ENCODE results near the gene SLC24A3. TPM values are rescaled to one million over a fixed set of nuclear protein-coding genes. Genes with fewer than 3 reads are reported as not detected.

The SLC24A3 gene
- total and polyA plus RNA-seq, 2 experiments from 2014 or later: 0.81 to 2.5 TPM

DNA sequence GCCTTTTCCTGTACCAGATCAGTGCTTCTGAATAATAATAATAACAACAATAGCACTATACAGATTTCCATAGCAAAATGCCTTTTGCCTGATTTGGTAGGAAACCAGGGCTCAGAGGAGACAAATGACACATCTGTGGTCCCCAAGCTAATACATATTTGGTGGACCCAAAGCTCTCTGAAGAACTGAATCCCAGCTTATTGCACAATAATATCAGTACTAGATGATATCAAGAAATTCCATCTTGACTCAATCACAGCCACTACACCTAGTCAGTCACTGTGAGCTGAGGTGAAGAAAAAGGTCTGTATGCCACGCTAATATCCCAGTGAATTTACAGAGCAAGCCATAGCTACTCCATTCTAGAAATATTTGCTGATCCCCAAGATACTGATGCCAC is 275.0 kb downstream of the SLC24A3 start:
- H3K36me3 Mint-ChIP-seq (ENCODE audit: low read depth): no peaks in the 10 kb centered on the region

More for the DNA sequence above, 275.0 kb downstream of the SLC24A3 start:
- Histone ChIP-seq H4K20me1 (replicated peaks; ENCODE audit: insufficient read depth) (no peaks in the 10 kb centered on the region), H3K4me1 (ENCODE audit: insufficient read depth) (no peaks in the 10 kb centered on the region), H3K9me2 (ENCODE audit: insufficient read depth) (peaks cover 7% of the 10 kb centered on the region), H3K4me2 (no peak overlapping the region), H3K27me3 (ENCODE audit: insufficient read depth) (no peaks in the 10 kb centered on the region), H3K79me2 (replicated peaks; ENCODE audit: insufficient read depth) (no peaks in the 10 kb centered on the region), H3K27ac (ENCODE audit: low read depth) (no peak overlapping the region), H3K36me3 (ENCODE audit: insufficient read depth) (no peaks in the 10 kb centered on the region), H2AFZ (no peak overlapping the region), H3K4me3 (no peak overlapping the region), H3F3A (replicated peaks; ENCODE audit: low read depth) (no peaks in the 10 kb centered on the region)
- no peaks in the 10 kb centered on the region; the same call in 2 of the 3 replicates for H3K9me3 Mint-ChIP-seq
- no peak overlapping the region for H3K4me3 Mint-ChIP-seq
- DNase-seq (ENCODE audit: low spot score) (no peak), ATAC-seq (no peak)
- no peak overlapping the region for H3K27ac Mint-ChIP-seq
- H3K27me3 Mint-ChIP-seq (ENCODE audit: insufficient read depth, low read depth, poor library complexity): no peaks in the 10 kb centered on the region
- TF ChIP-seq NANOG (IDR thresholded peaks at IDR 0.05; ENCODE audit: borderline replicate concordance): no peak
- TF ChIP-seq, protein P1, sequence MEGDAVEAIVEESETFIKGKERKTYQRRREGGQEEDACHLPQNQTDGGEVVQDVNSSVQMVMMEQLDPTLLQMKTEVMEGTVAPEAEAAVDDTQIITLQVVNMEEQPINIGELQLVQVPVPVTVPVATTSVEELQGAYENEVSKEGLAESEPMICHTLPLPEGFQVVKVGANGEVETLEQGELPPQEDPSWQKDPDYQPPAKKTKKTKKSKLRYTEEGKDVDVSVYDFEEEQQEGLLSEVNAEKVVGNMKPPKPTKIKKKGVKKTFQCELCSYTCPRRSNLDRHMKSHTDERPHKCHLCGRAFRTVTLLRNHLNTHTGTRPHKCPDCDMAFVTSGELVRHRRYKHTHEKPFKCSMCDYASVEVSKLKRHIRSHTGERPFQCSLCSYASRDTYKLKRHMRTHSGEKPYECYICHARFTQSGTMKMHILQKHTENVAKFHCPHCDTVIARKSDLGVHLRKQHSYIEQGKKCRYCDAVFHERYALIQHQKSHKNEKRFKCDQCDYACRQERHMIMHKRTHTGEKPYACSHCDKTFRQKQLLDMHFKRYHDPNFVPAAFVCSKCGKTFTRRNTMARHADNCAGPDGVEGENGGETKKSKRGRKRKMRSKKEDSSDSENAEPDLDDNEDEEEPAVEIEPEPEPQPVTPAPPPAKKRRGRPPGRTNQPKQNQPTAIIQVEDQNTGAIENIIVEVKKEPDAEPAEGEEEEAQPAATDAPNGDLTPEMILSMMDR (conservative IDR thresholded peaks at IDR 0.05; ENCODE audit: low read depth in 2 of 2): no peak
- no peak for TF ChIP-seq EZH2 (IDR thresholded peaks at IDR 0.05; ENCODE audit: low read depth, unreplicated experiment)
- TF ChIP-seq POLR2AphosphoS5 (IDR thresholded peaks at IDR 0.05; ENCODE audit: low read depth): no peak
- TF ChIP-seq CREB1 (CRISPR knock-in tag; IDR thresholded peaks at IDR 0.05; ENCODE audit: low read depth): no peak
- TF ChIP-seq, protein P2, sequence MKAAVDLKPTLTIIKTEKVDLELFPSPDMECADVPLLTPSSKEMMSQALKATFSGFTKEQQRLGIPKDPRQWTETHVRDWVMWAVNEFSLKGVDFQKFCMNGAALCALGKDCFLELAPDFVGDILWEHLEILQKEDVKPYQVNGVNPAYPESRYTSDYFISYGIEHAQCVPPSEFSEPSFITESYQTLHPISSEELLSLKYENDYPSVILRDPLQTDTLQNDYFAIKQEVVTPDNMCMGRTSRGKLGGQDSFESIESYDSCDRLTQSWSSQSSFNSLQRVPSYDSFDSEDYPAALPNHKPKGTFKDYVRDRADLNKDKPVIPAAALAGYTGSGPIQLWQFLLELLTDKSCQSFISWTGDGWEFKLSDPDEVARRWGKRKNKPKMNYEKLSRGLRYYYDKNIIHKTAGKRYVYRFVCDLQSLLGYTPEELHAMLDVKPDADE (IDR thresholded peaks at IDR 0.05): no peak
- no peak for TF ChIP-seq STAT1 (IDR thresholded peaks at IDR 0.05; ENCODE audit: unreplicated experiment)
- TF ChIP-seq JUNB (IDR thresholded peaks at IDR 0.05; ENCODE audit: unreplicated experiment): no peak
- TF ChIP-seq, protein P3, sequence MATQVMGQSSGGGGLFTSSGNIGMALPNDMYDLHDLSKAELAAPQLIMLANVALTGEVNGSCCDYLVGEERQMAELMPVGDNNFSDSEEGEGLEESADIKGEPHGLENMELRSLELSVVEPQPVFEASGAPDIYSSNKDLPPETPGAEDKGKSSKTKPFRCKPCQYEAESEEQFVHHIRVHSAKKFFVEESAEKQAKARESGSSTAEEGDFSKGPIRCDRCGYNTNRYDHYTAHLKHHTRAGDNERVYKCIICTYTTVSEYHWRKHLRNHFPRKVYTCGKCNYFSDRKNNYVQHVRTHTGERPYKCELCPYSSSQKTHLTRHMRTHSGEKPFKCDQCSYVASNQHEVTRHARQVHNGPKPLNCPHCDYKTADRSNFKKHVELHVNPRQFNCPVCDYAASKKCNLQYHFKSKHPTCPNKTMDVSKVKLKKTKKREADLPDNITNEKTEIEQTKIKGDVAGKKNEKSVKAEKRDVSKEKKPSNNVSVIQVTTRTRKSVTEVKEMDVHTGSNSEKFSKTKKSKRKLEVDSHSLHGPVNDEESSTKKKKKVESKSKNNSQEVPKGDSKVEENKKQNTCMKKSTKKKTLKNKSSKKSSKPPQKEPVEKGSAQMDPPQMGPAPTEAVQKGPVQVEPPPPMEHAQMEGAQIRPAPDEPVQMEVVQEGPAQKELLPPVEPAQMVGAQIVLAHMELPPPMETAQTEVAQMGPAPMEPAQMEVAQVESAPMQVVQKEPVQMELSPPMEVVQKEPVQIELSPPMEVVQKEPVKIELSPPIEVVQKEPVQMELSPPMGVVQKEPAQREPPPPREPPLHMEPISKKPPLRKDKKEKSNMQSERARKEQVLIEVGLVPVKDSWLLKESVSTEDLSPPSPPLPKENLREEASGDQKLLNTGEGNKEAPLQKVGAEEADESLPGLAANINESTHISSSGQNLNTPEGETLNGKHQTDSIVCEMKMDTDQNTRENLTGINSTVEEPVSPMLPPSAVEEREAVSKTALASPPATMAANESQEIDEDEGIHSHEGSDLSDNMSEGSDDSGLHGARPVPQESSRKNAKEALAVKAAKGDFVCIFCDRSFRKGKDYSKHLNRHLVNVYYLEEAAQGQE (IDR thresholded peaks at IDR 0.05; ENCODE audit: unreplicated experiment): no peak
- TF ChIP-seq, protein P4, sequence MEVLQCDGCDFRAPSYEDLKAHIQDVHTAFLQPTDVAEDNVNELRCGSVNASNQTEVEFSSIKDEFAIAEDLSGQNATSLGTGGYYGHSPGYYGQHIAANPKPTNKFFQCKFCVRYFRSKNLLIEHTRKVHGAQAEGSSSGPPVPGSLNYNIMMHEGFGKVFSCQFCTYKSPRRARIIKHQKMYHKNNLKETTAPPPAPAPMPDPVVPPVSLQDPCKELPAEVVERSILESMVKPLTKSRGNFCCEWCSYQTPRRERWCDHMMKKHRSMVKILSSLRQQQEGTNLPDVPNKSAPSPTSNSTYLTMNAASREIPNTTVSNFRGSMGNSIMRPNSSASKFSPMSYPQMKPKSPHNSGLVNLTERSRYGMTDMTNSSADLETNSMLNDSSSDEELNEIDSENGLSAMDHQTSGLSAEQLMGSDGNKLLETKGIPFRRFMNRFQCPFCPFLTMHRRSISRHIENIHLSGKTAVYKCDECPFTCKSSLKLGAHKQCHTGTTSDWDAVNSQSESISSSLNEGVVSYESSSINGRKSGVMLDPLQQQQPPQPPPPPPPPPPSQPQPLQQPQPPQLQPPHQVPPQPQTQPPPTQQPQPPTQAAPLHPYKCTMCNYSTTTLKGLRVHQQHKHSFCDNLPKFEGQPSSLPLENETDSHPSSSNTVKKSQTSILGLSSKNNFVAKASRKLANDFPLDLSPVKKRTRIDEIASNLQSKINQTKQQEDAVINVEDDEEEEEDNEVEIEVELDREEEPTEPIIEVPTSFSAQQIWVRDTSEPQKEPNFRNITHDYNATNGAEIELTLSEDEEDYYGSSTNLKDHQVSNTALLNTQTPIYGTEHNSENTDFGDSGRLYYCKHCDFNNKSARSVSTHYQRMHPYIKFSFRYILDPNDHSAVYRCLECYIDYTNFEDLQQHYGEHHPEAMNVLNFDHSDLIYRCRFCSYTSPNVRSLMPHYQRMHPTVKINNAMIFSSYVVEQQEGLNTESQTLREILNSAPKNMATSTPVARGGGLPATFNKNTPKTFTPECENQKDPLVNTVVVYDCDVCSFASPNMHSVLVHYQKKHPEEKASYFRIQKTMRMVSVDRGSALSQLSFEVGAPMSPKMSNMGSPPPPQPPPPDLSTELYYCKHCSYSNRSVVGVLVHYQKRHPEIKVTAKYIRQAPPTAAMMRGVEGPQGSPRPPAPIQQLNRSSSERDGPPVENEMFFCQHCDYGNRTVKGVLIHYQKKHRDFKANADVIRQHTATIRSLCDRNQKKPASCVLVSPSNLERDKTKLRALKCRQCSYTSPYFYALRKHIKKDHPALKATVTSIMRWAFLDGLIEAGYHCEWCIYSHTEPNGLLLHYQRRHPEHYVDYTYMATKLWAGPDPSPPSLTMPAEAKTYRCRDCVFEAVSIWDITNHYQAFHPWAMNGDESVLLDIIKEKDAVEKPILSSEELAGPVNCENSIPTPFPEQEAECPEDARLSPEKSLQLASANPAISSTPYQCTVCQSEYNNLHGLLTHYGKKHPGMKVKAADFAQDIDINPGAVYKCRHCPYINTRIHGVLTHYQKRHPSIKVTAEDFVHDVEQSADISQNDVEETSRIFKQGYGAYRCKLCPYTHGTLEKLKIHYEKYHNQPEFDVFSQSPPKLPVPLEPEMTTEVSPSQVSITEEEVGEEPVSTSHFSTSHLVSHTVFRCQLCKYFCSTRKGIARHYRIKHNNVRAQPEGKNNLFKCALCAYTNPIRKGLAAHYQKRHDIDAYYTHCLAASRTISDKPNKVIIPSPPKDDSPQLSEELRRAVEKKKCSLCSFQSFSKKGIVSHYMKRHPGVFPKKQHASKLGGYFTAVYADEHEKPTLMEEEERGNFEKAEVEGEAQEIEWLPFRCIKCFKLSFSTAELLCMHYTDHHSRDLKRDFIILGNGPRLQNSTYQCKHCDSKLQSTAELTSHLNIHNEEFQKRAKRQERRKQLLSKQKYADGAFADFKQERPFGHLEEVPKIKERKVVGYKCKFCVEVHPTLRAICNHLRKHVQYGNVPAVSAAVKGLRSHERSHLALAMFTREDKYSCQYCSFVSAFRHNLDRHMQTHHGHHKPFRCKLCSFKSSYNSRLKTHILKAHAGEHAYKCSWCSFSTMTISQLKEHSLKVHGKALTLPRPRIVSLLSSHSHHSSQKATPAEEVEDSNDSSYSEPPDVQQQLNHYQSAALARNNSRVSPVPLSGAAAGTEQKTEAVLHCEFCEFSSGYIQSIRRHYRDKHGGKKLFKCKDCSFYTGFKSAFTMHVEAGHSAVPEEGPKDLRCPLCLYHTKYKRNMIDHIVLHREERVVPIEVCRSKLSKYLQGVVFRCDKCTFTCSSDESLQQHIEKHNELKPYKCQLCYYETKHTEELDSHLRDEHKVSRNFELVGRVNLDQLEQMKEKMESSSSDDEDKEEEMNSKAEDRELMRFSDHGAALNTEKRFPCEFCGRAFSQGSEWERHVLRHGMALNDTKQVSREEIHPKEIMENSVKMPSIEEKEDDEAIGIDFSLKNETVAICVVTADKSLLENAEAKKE (CRISPR knock-in tag; IDR thresholded peaks at IDR 0.05): no peak
- TF ChIP-seq ZNF331 (CRISPR knock-in tag; IDR thresholded peaks at IDR 0.05; ENCODE audit: low read depth): no peak
- no peak for TF ChIP-seq ZNF114 (CRISPR knock-in tag; IDR thresholded peaks at IDR 0.05)
- no peak for TF ChIP-seq EZH2phosphoT487 (IDR thresholded peaks at IDR 0.05; ENCODE audit: unreplicated experiment)
- H3K4me1 Mint-ChIP-seq: no peaks in the 10 kb centered on the region
